IMR-90 (cell line): ENCODE data around the gene ZNF385D. TPM values are rescaled to one million over a fixed set of nuclear protein-coding genes. Genes with fewer than 3 reads are reported as not detected.

Experiments used
- ATAC-seq: fragments of 200-7000 bp; cut with Tn5 transposase; 2 replicates; pipeline ENCODE4 v1.9.1; 2020; ENCODE audit warnings: low read depth, mild to moderate bottlenecking, moderate library complexity
- BruUV-seq: library from RNA; stranded (reverse); fragments of 400-500 nt; replicated peaks from 2 replicates; lab custom pipeline; 2021; lab: Mats Ljungman, UMichigan
- CTCF ChIA-PET: fragments of 300-600 bp; formaldehyde crosslinking; extraction: SDS; loops from one replicate; lab custom pipeline; 2021; ENCODE audit warnings: antibody characterized with exemption; lab: Yijun Ruan, JAX
- POLR2A ChIA-PET: fragments of 300-600 bp; sonication (Branson Sonifier 250); formaldehyde crosslinking; loops from one replicate; lab custom pipeline; 2022; ENCODE audit warnings: antibody characterized with exemption; ENCODE audit not compliant: unreplicated experiment; lab: Charles Lee
- DNase-seq: peaks from one replicate; pipeline ENCODE4 v3.0.0; 2013
- H2AFZ ChIP-seq: replicated peaks from 2 replicates; pipeline ENCODE3; 2013; ENCODE audit warnings: low read length, mild to moderate bottlenecking; ENCODE audit not compliant: poor library complexity
- H2AK5ac ChIP-seq: 2 replicates; pipeline ENCODE4 v1.6.1; 2013; ENCODE audit warnings: low read depth, low read length, inconsistent platforms
- H2AK9ac ChIP-seq: replicated peaks from 2 replicates; pipeline ENCODE3; 2013; ENCODE audit warnings: mild to moderate bottlenecking, low read depth, low read length, moderate library complexity; ENCODE audit not compliant: poor library complexity
- H2BK120ac ChIP-seq: 2 replicates; pipeline ENCODE4 v1.6.1; 2013; ENCODE audit warnings: low read depth, low read length, inconsistent platforms
- H2BK15ac ChIP-seq: 3 replicates; pipeline ENCODE4 v1.6.1; 2013; ENCODE audit warnings: low read depth, low read length, inconsistent platforms
- H2BK20ac ChIP-seq: 2 replicates; pipeline ENCODE4 v1.6.1; 2013; ENCODE audit warnings: low read depth, mild to moderate bottlenecking, inconsistent platforms, low read length, moderate library complexity
- H2BK5ac ChIP-seq: 2 replicates; pipeline ENCODE4 v1.6.1; 2013; ENCODE audit warnings: mild to moderate bottlenecking, low read depth, low read length, inconsistent platforms; ENCODE audit not compliant: poor library complexity, severe bottlenecking
- H3K14ac ChIP-seq: replicated peaks from 2 replicates; pipeline ENCODE4 v1.6.1; 2013; ENCODE audit warnings: low read depth, low read length, inconsistent platforms
- H3K18ac ChIP-seq: 2 replicates; pipeline ENCODE4 v1.6.1; 2013; ENCODE audit warnings: low read depth, low read length, control low read depth
- H3K23ac ChIP-seq: 2 replicates; pipeline ENCODE4 v1.6.1; 2013; ENCODE audit warnings: low read depth, low read length, inconsistent platforms
- H3K27ac ChIP-seq: 2 replicates; pipeline ENCODE4 v1.5.1; 2013; ENCODE audit warnings: mild to moderate bottlenecking, control low read depth, low read length; ENCODE audit not compliant: insufficient read depth
- H3K27me3 ChIP-seq: 2 replicates; pipeline ENCODE4 v1.6.1; 2013; ENCODE audit warnings: low read length; ENCODE audit not compliant: control insufficient read depth, insufficient read depth
- H3K36me3 ChIP-seq: 2 replicates; pipeline ENCODE4 v1.6.1; 2013; ENCODE audit warnings: low read length, mixed read lengths; ENCODE audit not compliant: control insufficient read depth, insufficient read depth
- H3K4ac ChIP-seq: 2 replicates; pipeline ENCODE4 v1.6.1; 2013; ENCODE audit warnings: low read depth, low read length, inconsistent platforms
- H3K4me1 ChIP-seq: 2 replicates; pipeline ENCODE4 v1.6.1; 2013; ENCODE audit warnings: low read length, mixed read lengths; ENCODE audit not compliant: control insufficient read depth, insufficient read depth
- H3K4me2 ChIP-seq: 2 replicates; pipeline ENCODE4 v1.6.1; 2013; ENCODE audit warnings: low read depth, mild to moderate bottlenecking, control low read depth, low read length, moderate library complexity
- H3K4me3 ChIP-seq: 2 replicates; pipeline ENCODE4 v1.5.1; 2013; ENCODE audit warnings: low read depth, mild to moderate bottlenecking, control low read depth, low read length, moderate library complexity; ENCODE audit not compliant: insufficient read depth
- H3K56ac ChIP-seq: 2 replicates; pipeline ENCODE4 v1.6.1; 2013; ENCODE audit warnings: low read length, inconsistent platforms; ENCODE audit not compliant: insufficient read depth; ENCODE audit errors: extremely low read depth
- H3K79me1 ChIP-seq, 2 experiments: 2 replicates each; pipeline ENCODE4 v1.6.1; 2013; ENCODE audit warnings: low read length in 2 of 2, inconsistent platforms in 1 of 2, low read depth in 1 of 2
- H3K9ac ChIP-seq: 2 replicates; pipeline ENCODE4 v1.6.1; 2013; ENCODE audit warnings: low read depth, low read length, control low read depth
- H3K9me1 ChIP-seq: 2 replicates; pipeline ENCODE4 v1.6.1; 2013; ENCODE audit warnings: low read length, inconsistent platforms; ENCODE audit not compliant: insufficient read depth
- H3K9me3 ChIP-seq: 2 replicates; pipeline ENCODE4 v1.6.1; 2013; ENCODE audit warnings: low read length; ENCODE audit not compliant: control insufficient read depth, insufficient read depth
- H4K20me1 ChIP-seq: 2 replicates; pipeline ENCODE4 v1.6.1; 2013; ENCODE audit warnings: low read length, inconsistent platforms; ENCODE audit not compliant: insufficient read depth
- H4K5ac ChIP-seq: 2 replicates; pipeline ENCODE4 v1.6.1; 2013; ENCODE audit warnings: mild to moderate bottlenecking, low read depth, low read length, control low read depth
- H4K8ac ChIP-seq, 2 experiments: 2 replicates each; pipeline ENCODE4 v1.6.1; 2013; ENCODE audit warnings: low read depth in 2 of 2, low read length in 2 of 2, control low read depth in 1 of 2, inconsistent platforms in 1 of 2
- H4K91ac ChIP-seq: 2 replicates; pipeline ENCODE4 v1.6.1; 2013; ENCODE audit warnings: low read depth, low read length, inconsistent platforms; ENCODE audit not compliant: insufficient read depth
- BHLHE40 ChIP-seq: fragments of 150-350 bp; IDR thresholded peaks from 2 replicates; pipeline ENCODE4 v1.6.1; 2016; ENCODE audit warnings: mild to moderate bottlenecking, low read depth, low read length
- CEBPB ChIP-seq: IDR thresholded peaks from 2 replicates; pipeline ENCODE4 v1.6.1; 2012; ENCODE audit warnings: low read depth, low read length, improper control_type of control experiment
- FOS ChIP-seq: fragments of 150-350 bp; IDR thresholded peaks from 2 replicates; pipeline ENCODE4 v1.6.1; 2016; ENCODE audit warnings: low read depth, low read length
- MAFK ChIP-seq: IDR thresholded peaks from 2 replicates; pipeline ENCODE4 v1.6.1; 2012; ENCODE audit warnings: low read depth, low read length, improper control_type of control experiment
- NFE2L2 ChIP-seq: fragments of 150-350 bp; IDR thresholded peaks from 2 replicates; pipeline ENCODE4 v1.6.1; 2016; ENCODE audit warnings: low read depth, mild to moderate bottlenecking, low read length
- RAD21 ChIP-seq: IDR thresholded peaks from 2 replicates; pipeline ENCODE4 v1.6.1; 2012; ENCODE audit warnings: low read length, improper control_type of control experiment
- RCOR1 ChIP-seq: IDR thresholded peaks from 2 replicates; pipeline ENCODE4 v1.6.1; 2012; ENCODE audit warnings: mild to moderate bottlenecking, low read length, improper control_type of control experiment; ENCODE audit not compliant: insufficient replicate concordance
- RFX5 ChIP-seq: IDR thresholded peaks from 2 replicates; pipeline ENCODE4 v1.8.0; 2012; ENCODE audit warnings: low read depth, mild to moderate bottlenecking, low read length, moderate library complexity
- SMC3 ChIP-seq: fragments of 150-350 bp; IDR thresholded peaks from 2 replicates; pipeline ENCODE4 v1.6.1; 2016; ENCODE audit warnings: low read depth, mild to moderate bottlenecking, antibody characterized with exemption, low read length, moderate library complexity
- WGBS, 2 experiments: methylation state at CpG; one replicate each; pipeline versions ENCODE4 v1.1.5 to v1.1.7; 2013; ENCODE audit warnings: missing lambda C conversion rate in 2 of 2; ENCODE audit not compliant: insufficient read length in 1 of 2; ENCODE audit errors: extremely low coverage in 2 of 2; 5-methylcytosine and 5-hydroxymethylcytosine counted together
- dilution Hi-C: fragments of 300-500 bp; cut with HindIII; formaldehyde crosslinking; loops from one replicate; pipeline ENCODE4 v1.14.3; 2018; ENCODE audit warnings: low sequenced_read_pairs; ENCODE audit not compliant: unreplicated experiment
- in situ Hi-C: fragments of 300-500 bp; cut with MboI; formaldehyde crosslinking; loops from 3 replicates; pipeline ENCODE4 v1.14.3; 2019; ENCODE audit warnings: low sequenced_read_pairs, inconsistent platforms, mixed read lengths
- intact Hi-C: fragments of 100-400 bp; cut with micrococcal nuclease; formaldehyde crosslinking; loops from 2 replicates; pipeline ENCODE4 v1.10.0; 2022
- polyA plus RNA-seq, 3 experiments: library from polyadenylated mRNA; depleted of rRNA; stranded (reverse); fragments of >200 nt; gene quantifications; 2 replicates each; pipeline ENCODE4 v1.2.3, GENCODE V29; 2012; ENCODE audit warnings: low replicate concordance in 1 of 3
- total RNA-seq: library from RNA; depleted of rRNA; stranded (reverse); fragments of >200 nt; gene quantifications from 2 replicates; pipeline ENCODE4 v1.2.3, GENCODE V29; 2012
- TF ChIP-seq, protein P1 (sequence below): conservative IDR thresholded peaks from 2 replicates; pipeline ENCODE4 v1.5.1; 2012; ENCODE audit warnings: mild to moderate bottlenecking, low read depth, low read length, improper control_type of control experiment
- TF ChIP-seq, protein P2 (sequence below): fragments of 150-350 bp; IDR thresholded peaks from 2 replicates; pipeline ENCODE4 v1.6.1; 2016; ENCODE audit warnings: low read depth, mild to moderate bottlenecking, low read length, moderate library complexity, borderline replicate concordance
- TF ChIP-seq, protein P3 (sequence below): fragments of 150-350 bp; IDR thresholded peaks from 2 replicates; pipeline ENCODE4 v1.6.1; 2017; ENCODE audit warnings: mild to moderate bottlenecking, antibody characterized with exemption, low read length, low read depth

ZNF385D gene
- total and polyA plus RNA-seq, 2 of the 4 experiments (the other 2 are of a cell fraction) = 0.18 to 2.4 TPM

DNA sequence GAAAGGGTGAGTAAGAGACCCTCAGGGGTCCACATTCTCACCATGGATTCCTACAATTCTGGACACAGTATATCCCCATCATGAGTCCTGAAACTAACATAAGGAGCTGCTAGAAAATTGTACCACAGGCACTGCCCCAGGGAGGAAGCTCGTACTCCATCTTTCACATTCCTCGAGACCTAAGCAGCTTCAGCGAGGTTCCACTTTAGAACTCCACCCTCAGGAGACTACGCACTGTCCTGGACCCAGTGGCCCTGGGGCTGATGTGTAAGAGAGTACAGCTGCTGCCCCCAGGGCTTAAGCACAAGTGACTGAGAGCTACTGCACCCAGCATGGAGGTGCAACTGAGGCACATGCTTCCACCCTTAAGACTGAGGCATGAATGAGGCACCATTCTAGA is 352.5 kb downstream of the ZNF385D start:
- no peak overlapping the region for H3K18ac ChIP-seq
- no peaks in the 10 kb centered on the region for H3K79me1 ChIP-seq
- no peak overlapping the region for H3K9ac ChIP-seq
- WGBS, 2 experiments = no CpG with 5 or more reads among the region's 4 CpGs
- no peak overlapping the region for H2AK5ac ChIP-seq
- H3K9me3 ChIP-seq = peaks cover 3% of the 10 kb centered on the region; the same call in 1 of the 2 replicates
- no peak overlapping the region for H2BK15ac ChIP-seq
- ChIA-PET POLR2A (no interaction called here), CTCF (no interaction called here)
- H4K8ac ChIP-seq = no peak overlapping the region
- H4K5ac ChIP-seq = no peak overlapping the region
- no peak overlapping the region for H2BK5ac ChIP-seq
- no peak overlapping the region for H3K14ac ChIP-seq
- in situ Hi-C loops (no loop called here), intact Hi-C loops (no loop called here), dilution Hi-C loops (no loop called here)
- no peak overlapping the region for H3K4ac ChIP-seq
- H3K56ac ChIP-seq = no peak overlapping the region
- H2BK120ac ChIP-seq = no peak overlapping the region
- no peak overlapping the region for H2BK20ac ChIP-seq
- no peak overlapping the region for H2AK9ac ChIP-seq
- TF ChIP-seq, protein P1, sequence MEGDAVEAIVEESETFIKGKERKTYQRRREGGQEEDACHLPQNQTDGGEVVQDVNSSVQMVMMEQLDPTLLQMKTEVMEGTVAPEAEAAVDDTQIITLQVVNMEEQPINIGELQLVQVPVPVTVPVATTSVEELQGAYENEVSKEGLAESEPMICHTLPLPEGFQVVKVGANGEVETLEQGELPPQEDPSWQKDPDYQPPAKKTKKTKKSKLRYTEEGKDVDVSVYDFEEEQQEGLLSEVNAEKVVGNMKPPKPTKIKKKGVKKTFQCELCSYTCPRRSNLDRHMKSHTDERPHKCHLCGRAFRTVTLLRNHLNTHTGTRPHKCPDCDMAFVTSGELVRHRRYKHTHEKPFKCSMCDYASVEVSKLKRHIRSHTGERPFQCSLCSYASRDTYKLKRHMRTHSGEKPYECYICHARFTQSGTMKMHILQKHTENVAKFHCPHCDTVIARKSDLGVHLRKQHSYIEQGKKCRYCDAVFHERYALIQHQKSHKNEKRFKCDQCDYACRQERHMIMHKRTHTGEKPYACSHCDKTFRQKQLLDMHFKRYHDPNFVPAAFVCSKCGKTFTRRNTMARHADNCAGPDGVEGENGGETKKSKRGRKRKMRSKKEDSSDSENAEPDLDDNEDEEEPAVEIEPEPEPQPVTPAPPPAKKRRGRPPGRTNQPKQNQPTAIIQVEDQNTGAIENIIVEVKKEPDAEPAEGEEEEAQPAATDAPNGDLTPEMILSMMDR = no peak
- no peak for TF ChIP-seq RFX5
- no peak for TF ChIP-seq CEBPB
- no peak for TF ChIP-seq NFE2L2
- TF ChIP-seq, protein P2, sequence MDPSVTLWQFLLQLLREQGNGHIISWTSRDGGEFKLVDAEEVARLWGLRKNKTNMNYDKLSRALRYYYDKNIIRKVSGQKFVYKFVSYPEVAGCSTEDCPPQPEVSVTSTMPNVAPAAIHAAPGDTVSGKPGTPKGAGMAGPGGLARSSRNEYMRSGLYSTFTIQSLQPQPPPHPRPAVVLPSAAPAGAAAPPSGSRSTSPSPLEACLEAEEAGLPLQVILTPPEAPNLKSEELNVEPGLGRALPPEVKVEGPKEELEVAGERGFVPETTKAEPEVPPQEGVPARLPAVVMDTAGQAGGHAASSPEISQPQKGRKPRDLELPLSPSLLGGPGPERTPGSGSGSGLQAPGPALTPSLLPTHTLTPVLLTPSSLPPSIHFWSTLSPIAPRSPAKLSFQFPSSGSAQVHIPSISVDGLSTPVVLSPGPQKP = no peak
- no peak for TF ChIP-seq RAD21
- no peak for TF ChIP-seq BHLHE40
- TF ChIP-seq MAFK = no peak
- TF ChIP-seq, protein P3, sequence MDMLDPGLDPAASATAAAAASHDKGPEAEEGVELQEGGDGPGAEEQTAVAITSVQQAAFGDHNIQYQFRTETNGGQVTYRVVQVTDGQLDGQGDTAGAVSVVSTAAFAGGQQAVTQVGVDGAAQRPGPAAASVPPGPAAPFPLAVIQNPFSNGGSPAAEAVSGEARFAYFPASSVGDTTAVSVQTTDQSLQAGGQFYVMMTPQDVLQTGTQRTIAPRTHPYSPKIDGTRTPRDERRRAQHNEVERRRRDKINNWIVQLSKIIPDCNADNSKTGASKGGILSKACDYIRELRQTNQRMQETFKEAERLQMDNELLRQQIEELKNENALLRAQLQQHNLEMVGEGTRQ = no peak
- no peak for TF ChIP-seq RCOR1
- TF ChIP-seq FOS = no peak
- TF ChIP-seq SMC3 = no peak
- no peaks in the 10 kb centered on the region for H3K4me1 ChIP-seq
- DNase-seq = no peak
- BruUV-seq = no TSS peak
- no peaks in the 10 kb centered on the region for H3K36me3 ChIP-seq
- H3K9me1 ChIP-seq = no peaks in the 10 kb centered on the region
- no peaks in the 10 kb centered on the region for H3K27me3 ChIP-seq
- H2AFZ ChIP-seq = no peak overlapping the region
- H3K23ac ChIP-seq = no peak overlapping the region
- ATAC-seq = no peak
- H3K4me3 ChIP-seq = no peak overlapping the region
- no peak overlapping the region for H3K27ac ChIP-seq
- no peak overlapping the region for H4K91ac ChIP-seq
- no peak overlapping the region for H3K4me2 ChIP-seq
- H4K20me1 ChIP-seq = no peaks in the 10 kb centered on the region
